Effector CD8-positive, alpha-beta T cell (primary cell): ENCODE data around the gene MRGPRD.
"Not testable (repeated sequence)": the region's sequence is repeated elsewhere in the genome, so short reads cannot be mapped to it uniquely, and the experiment has no call there.

ENCODE experiments used
- DNase-seq: peaks from one replicate; lab custom pipeline; 2025; lab: John Stamatoyannopoulos, UW

The MRGPRD gene

DNA sequence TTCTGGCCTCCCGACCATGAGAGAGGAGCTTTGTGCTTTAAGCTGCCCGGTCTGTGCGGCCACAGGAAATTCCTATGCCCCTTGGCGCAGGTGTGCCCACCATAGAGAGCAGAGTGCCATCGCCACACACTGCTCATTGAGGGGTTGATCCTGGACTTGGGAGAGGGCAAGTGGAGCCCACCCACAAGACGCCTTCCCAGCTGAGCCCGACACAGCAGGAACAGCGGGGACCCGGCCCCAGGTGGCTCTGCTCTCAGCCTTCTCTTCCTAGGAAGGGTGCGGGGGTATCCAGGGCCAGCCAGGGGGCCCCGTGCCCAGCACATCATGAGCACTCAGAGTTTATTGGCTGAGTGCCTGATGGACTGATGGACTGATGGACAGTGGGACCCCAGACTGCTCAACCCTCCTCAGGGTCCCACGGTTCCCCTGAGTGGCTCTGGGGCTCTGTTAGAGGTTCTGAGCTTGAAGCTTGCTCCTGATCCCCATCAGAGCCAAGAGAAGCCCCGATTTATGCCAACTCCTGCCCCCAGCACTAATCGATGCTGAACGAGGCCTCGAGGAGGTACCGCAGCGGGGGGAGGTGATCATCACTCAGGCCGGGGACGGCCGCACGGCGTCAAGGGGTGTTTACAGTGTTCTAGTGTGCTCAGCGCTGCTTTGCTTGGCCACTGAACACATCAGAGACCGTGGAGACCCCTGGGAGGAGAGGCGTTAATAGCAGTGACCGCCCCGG, 13.5 kb upstream of the MRGPRD start:
- DNase-seq: no peak

DNA sequence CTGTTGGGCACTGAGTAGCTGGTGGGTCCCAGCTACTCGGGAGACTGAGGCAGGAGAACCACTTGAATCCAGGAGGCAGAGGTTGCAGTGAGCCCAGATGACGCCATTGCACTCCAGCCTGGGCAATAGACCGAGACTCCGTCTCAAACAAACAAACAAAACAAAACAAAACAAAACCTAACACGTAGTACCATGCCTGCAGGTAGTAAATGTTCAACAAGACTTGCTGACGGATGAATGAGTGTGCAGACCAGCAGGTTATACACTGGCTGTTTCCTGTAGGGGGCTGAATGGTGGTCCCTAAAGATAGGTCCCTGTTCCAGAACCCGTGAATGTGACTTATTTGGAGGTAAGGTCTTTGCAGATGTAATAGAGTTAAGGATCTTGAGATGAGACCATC, 12.8 kb upstream of the MRGPRD start:
- no peak for DNase-seq

DNA sequence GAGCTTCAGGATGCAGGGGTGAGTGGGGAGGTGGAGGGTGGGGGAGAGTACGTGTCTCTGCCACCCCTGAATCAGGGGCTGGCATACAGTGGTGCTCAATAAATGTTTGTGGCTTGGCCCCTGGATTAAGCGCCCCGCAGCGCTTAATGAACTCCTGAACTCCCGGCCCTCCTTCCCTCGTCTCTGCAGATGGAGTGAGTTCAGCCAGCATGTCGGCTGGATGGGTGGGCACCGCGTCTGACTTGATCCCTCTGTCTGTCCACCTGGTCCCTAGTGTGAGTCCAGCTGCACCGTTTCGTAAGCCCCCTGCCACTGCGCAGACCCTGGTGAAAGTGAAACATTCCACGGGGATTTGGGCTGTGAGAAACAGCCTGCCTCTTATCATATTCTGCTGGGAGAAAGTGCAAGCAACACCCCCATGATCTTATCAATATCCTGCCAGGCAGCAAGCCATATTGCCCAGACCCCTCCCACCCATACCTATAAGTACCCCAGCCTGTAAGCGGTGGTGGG, 12.0 kb upstream of the MRGPRD start:
- no peak for DNase-seq

DNA sequence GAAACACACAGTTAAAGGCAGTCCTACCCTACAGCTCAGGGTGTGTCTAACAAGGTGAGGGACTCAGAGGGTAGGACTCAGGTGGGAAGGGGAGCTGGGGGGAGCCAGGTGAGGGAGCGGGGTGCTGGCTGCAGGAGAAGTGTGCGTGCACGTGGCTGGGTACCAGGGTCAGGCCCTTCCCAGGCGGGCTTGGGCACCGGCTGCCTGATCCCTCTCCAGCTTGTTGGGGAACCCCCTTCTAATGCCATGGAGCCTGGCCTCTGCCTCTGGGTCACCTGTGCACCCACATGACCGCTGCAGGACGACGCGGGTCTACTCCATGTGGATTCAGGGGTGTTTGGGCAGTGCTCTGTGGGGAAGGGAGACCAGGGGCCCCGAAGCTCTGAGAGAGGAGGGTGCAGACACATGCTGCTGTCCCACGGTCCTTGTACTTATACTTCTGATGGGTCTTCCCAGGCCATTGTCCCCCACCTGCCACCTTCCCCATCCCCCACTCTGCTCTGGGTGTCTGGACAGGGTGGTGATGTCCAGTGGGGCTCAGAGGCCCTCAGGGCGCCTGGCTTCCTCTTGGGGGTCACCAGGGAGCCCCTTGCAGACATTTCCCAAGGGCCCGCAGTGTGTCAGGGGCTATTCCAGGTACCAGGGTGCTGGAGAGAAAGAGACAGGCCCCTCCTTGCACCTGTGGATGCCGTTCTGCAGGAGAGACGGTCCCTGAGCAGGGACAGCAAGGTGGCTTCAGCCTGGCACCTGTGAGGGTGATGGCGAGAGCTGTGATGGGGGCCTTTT, 10.4 kb upstream of the MRGPRD start:
- no peak for DNase-seq

- no peak for DNase-seq
Measured at GRCh38 chr11:68989936-68990606, 9.3 kb upstream of the MRGPRD start.

GRCh38 chr11:68988491-68988890, 7.7 kb upstream of the MRGPRD start:
- no peak for DNase-seq

GRCh38 chr11:68987211-68987610, 6.4 kb upstream of the MRGPRD start:
- no peak for DNase-seq

GRCh38 chr11:68983801-68984200, 3.0 kb upstream of the MRGPRD start:
- DNase-seq: no peak

DNA sequence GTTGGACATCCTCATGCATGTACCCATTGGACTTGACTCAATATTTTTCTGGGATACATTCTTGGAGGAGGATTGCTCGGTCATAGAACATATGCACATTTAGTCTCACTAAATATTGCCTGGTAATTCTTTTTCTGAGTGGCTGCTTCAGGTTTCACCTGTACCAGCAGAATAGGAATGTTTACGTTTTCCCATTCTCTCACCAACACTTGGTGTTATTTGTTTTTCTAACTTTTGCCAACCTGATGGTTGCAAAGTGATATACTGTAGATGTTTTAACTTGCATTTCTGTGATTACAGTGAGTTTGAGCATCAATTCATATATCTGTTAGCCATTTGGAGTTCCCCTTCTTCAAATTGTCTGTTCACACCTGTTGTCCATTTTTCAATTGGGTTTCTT, 1.3 kb upstream of the MRGPRD start:
- DNase-seq: no peak

- DNase-seq: no peak
Measured at GRCh38 chr11:68979931-68980775, 633 bp downstream of the MRGPRD start.

GRCh38 chr11:68978931-68979594, 1.7 kb downstream of the MRGPRD start:
- no peak for DNase-seq

DNA sequence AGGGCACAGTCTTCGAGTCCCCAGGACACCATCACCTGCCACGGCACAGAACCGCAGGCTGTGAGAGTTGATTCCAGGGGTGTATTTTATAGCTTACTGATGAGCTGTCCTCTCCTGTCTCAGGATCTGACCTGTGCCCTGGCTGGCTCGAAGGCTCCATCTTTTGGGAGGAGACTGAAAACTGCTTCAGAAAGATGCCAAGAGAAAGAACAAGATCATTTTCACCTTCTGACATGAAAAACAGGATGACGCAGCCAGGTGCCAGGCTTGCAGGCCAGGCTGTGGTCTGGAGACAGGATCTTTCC, 2.2 kb downstream of the MRGPRD start:
- no peak for DNase-seq

DNA sequence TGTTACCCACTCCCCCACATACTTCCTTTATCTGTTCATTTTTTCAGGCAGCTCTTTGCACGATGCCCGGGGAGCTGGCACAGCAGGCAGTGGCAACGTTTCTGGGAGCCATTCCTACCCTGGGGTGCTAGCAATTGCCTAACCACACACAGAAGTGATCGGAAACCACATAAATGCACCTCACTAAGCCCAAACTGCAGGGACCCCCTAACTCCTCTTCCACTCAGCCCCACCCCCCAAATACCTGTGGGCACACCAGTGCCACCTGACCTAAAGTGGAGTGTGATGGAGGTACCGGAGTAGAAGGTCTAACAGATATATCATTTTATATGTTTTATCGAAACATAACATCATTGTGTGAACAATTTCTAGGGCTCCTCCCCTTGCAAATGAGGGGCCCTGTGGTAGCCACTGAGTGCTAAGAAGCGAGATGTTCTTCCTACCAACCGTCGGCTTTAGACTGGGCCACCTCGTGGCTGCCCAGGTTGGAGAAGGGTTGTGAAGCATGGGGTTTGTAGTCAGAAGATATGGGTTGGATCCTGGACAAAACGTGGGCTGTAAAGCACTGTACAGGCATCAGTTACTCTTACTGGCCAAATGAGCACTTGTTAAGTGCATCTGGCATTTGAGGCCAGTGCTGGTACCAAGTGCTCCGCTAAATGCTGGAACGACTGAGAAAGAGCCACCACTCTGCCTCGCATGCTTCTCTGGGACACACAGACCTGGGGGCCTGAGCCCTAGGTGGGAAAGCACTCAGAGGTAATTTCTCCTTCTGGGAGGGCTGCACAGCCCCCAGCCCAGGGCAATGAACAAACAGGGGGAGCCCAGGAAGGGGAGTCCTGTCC, 2.8 kb downstream of the MRGPRD start:
- no peak for DNase-seq

DNA sequence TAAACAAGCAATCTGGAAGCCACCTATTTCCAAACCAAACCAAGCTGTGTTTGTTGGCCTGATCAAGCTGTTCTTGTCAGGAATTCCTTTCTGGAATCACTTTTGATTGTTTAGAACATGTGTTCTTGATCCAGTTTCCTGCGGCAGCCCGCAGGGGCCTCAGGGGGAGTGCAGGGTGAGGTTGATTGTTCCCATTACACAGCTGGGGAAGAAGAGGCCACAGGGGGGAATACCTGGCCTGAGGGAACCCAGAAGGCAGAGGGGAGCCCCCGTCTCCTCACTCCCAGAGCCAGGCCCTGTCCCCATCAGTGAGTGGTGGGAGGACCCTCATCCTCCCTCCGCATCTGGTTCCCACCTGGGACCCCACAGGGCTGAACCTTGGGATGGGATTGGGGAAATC, 4.2 kb downstream of the MRGPRD start:
- no peak for DNase-seq

DNA sequence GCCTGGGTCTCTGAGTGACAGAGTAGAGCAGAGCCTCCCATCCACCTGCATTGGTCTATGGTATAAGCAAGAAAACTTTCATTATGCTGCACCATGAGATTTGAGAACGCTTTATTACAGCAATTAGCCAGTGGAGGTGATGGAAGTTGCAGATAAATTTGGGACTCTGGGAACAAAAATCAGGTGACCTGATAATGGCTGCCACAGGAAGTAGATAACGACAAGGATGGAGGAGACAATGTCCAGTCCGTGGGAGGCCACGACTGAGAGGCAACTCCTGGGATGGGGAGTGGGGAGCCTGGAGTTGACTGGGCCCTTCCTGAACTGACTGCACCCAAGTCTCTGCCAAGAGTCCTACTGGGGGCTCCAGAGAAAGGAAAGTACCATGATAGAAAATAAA, 4.7 kb downstream of the MRGPRD start:
- no peak for DNase-seq

- no peak for DNase-seq
Measured at GRCh38 chr11:68974421-68975194, 6.2 kb downstream of the MRGPRD start.

GRCh38 chr11:68973706-68974105, 7.1 kb downstream of the MRGPRD start:
- not testable (repeated sequence) for DNase-seq

DNA sequence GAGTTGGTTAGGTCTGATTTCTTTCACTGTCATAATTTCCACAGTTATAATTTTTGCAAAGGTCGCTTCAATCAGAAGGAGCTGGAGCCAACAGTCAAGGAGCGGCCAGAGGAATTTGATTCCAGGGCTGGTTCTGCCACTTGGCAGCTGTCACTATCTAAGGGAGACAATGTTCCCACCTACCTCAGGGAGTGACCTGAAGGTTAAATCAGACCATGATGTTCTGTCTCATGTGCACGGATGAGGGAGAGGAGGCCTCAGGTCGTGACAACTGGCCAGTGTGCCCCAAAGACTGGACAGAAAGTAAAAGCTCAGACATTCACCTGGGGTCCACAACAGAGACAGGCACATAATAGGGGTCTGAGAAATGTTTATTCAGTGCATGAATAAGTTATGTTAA, 7.6 kb downstream of the MRGPRD start:
- no peak for DNase-seq

GRCh38 chr11:68970921-68971636, 9.7 kb downstream of the MRGPRD start:
- no peak for DNase-seq
